Stimulated activated CD4-positive, alpha-beta T cell treated with anti-CD3 and anti-CD28 coated beads, Interleukin-1b, Interleukin-23, amount 100 ng/mL, for 1 hour (primary cell): ENCODE results near the gene PRR16.

Source experiments
- DNase-seq, 2 donors: peaks; one replicate each; pipeline ENCODE4 v3.0.0-alpha.2; 2020; ENCODE audit warnings: low read depth in 2 of 2

The PRR16 gene

DNA sequence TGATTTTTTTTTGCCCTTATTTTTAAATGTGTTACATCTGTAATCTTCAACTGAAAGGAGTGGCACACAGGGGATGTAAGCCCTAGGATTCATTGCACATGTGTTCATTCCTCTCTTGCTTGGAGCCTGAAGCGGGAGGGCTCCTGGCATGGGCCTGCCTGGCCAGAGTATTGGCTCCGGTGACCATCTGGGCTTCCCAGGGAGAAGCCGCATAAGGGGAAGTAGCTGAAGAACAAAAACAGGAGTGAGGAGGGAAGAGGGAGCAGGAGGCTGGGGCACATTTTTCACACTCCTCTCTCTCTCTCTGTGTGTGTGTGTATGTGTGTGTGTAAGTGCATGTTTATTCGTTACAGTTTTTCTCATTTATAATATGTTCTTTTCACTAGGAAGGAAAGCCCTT is 269.9 kb downstream of the PRR16 start:
- no peak for DNase-seq

- no peak for DNase-seq
Observed at GRCh38 chr5:120735076-120735475, 271.0 kb downstream of the PRR16 start.
